ENCODE results near the gene RNF17.

Gene RNF17

GRCh38 chr13:24858953-24859352 lies 95.0 kb downstream of the RNF17 start:
- DNase-seq (ENCODE audit: low read depth) = no peak

GRCh38 chr13:24860770-24861169 lies 96.8 kb downstream of the RNF17 start:
- DNase-seq (ENCODE audit: low read depth) = no peak

- no peak for DNase-seq (ENCODE audit: low read depth)
Measured at GRCh38 chr13:24861617-24862362, 97.8 kb downstream of the RNF17 start.

GRCh38 chr13:24863748-24864540 lies 100.0 kb downstream of the RNF17 start:
- no peak for DNase-seq (ENCODE audit: low read depth)

GRCh38 chr13:24864579-24864978 lies 100.6 kb downstream of the RNF17 start:
- DNase-seq (ENCODE audit: low read depth) = no peak

- no peak for DNase-seq (ENCODE audit: low read depth)
Measured at GRCh38 chr13:24865163-24865953, 101.4 kb downstream of the RNF17 start.

- DNase-seq (ENCODE audit: low read depth) = no peak
Measured at GRCh38 chr13:24866488-24866887, 102.5 kb downstream of the RNF17 start.

GRCh38 chr13:24868874-24869273 lies 104.9 kb downstream of the RNF17 start:
- DNase-seq (ENCODE audit: low read depth) = no peak

- no peak for DNase-seq (ENCODE audit: low read depth)
Measured at GRCh38 chr13:24870380-24870760, 106.4 kb downstream of the RNF17 start.

GRCh38 chr13:24875566-24875965 lies 111.6 kb downstream of the RNF17 start:
- DNase-seq (ENCODE audit: low read depth) = no peak

GRCh38 chr13:24877531-24877930 lies 113.6 kb downstream of the RNF17 start:
- no peak for DNase-seq (ENCODE audit: low read depth)

- no peak for DNase-seq (ENCODE audit: low read depth)
Measured at GRCh38 chr13:24878340-24878739, 114.4 kb downstream of the RNF17 start.

- DNase-seq (ENCODE audit: low read depth) = no peak
Measured at GRCh38 chr13:24882665-24883064, 118.7 kb downstream of the RNF17 start.

- no peak for DNase-seq (ENCODE audit: low read depth)
Measured at GRCh38 chr13:24887759-24888158, 123.8 kb downstream of the RNF17 start.

- no peak for DNase-seq (ENCODE audit: low read depth)
Measured at GRCh38 chr13:24888291-24888931, 124.4 kb downstream of the RNF17 start.

GRCh38 chr13:24890256-24890655 lies 126.3 kb downstream of the RNF17 start:
- DNase-seq (ENCODE audit: low read depth) = no peak

- DNase-seq (ENCODE audit: low read depth) = no peak
Measured at GRCh38 chr13:24891476-24892108, 127.6 kb downstream of the RNF17 start.

GRCh38 chr13:24892829-24893228 lies 128.9 kb downstream of the RNF17 start:
- no peak for DNase-seq (ENCODE audit: low read depth)

- no peak for DNase-seq (ENCODE audit: low read depth)
Measured at GRCh38 chr13:24893863-24894262, 129.9 kb downstream of the RNF17 start.

GRCh38 chr13:24894277-24894971 lies 130.5 kb downstream of the RNF17 start:
- no peak for DNase-seq (ENCODE audit: low read depth)

- no peak for DNase-seq (ENCODE audit: low read depth)
Measured at GRCh38 chr13:24894972-24895300, 131.0 kb downstream of the RNF17 start.
